HG03575 (cell line): ENCODE results near the gene ACSS1.

Experiments used
- ATAC-seq: cut with Tn5 transposase; IDR thresholded peaks from one replicate; pipeline ENCODE4 v1.9.1; 2021; ENCODE audit not compliant: unreplicated experiment, insufficient number of reproducible peaks, low FRiP score; ENCODE audit errors: extremely low read depth

ACSS1 gene

DNA sequence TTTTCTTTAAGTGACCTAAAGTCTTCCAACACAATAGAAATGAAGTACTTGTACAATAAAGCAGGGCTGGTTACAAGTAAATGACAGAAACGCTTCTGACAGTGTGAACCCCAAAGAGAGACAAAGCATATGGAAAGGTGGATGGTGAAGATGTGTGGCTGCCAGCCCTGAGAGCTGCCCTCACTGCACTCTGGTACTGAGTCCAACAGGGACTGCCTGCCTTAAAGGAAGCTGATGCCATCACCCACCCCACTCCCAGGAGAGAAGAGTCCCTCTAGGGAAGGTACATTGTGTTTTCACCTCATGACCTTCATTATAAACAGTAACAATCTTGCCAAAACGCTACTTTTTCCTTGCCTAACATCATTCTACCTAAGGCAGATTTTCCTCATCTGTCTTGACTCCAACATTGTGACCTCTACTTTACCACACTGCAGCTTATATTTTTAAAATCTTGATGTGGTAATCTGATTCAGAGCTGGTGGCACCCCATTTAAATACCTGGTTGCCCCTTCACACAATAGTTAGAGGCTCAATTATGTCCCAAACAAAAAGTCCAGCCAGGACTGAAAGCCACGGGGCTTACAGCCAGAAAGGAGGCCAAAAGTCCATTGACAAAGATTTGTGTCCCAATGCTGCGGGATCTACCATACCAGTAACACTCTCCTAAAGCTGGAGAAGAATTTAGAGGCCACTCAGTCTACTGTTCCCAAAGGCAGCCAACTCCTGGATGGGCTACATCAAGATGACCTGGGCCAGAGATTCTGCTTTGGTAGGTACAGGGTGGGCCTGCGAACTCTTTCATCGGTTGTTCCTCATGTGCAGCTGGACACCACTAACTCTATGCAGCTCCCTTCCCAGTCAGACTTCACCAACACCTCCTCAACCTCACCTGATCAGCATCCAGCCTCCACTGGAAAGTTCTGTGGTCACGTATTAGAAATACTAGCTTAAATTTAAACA lies 69.8 kb downstream of the ACSS1 start:
- ATAC-seq: no peak

DNA sequence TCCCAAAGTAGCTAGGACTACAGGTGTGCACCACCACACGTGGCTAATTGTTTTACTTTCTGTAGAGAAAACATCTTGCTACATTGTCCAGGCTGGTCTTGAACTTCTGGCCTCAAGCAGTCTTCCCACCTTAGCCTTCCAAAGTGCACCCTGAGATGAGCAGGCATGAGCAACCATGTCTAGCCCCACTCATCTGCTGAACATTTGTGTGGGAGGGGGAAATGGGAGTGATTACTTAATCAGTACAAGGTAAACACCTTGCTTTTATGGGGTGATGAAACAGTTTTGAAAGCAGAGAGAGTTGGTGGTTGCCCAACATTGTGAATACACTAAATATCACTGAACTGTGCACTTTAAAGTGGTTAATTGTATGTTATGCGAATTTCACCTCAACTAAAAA lies 70.7 kb downstream of the ACSS1 start:
- no peak for ATAC-seq

DNA sequence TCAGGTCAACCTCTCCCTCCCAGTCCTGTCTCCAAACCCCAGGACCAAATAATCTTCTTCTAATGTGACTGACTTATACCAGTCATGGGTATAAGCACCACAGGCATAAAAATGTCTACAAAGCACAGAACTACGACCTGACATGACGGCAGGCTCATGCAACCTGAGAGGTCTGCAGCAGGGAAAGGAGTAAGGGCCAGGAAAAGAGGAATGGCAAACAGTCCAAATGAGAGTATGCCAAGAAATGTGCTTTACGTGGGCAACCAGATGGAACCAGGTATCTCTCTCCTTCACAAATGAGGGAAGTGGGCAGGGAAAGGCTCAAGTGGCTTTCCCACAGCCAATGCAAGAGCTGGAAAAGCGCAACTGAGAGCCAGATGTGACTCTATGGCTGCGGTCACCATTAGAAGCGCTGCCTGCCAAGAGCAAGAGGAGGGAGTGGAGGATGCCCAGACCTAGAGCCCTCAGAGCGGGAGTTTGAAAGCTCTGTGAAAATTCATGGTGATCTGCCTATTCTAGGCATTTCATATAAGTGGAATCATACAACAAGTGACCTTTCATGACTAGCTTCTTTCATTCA lies 71.4 kb downstream of the ACSS1 start:
- ATAC-seq: no peak

DNA sequence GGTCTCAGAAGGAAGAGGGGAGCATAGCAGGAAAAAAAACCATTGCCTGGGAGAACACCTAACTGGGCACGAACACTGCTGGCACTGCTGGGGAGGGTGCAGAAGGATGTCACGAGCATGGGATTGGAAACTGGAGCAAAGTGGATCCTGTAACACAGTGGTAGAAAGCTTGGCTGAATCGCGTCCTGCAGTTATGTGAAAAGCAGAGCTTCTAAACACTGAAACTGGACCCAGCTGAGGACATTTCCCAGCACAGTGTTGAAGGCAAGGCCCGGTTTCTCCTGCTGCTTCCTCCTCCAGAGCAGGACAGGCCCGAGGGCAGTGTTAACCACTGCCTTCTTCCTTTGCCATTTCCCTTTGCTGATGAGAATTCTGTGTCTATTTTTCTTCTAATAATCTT lies 72.1 kb downstream of the ACSS1 start:
- ATAC-seq: no peak

GRCh38 chr20:24984961-24985640 lies 72.8 kb downstream of the ACSS1 start:
- no peak for ATAC-seq

- ATAC-seq: no peak
Observed at GRCh38 chr20:24983896-24984295, 74.0 kb downstream of the ACSS1 start.

DNA sequence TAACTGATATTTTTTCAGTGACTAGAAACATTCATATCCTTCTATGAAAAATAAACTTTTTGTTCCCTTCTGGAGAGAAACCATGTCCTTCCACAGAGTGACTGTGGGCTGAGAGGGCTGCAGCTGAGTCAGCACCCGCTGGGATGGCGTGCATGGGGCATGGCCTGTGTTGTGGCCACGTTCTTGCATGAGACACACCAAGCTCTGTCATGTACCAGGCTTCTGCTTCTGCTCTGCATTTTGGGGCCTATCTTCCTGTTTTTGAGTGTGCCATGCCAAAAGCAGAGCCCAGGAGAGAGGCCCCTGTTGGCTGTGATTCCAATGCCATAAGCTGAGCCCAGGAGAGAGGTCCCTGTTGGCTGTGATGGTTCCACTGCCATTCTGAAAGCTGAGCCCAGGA lies 76.1 kb downstream of the ACSS1 start:
- ATAC-seq: no peak

DNA sequence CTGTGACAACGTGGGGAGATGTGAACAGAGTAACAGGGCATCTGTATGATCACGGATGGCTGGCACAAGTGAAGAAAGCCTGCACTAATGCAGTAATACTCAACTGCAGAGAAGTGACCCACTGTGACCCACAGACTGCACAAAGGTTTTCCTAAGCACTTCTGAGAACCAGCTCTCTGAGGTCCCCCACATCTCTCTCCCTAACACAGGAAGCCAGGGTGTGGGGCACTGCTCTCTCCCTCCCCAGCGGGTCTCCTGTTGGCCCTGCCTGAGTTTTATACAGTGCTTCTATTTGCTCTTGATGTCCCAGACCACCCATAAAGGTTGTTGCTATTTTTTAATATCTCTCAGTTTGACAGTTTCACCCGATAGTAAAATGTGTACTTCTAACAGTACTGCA lies 76.7 kb downstream of the ACSS1 start:
- ATAC-seq: no peak

- no peak for ATAC-seq
Observed at GRCh38 chr20:24980291-24981053, 77.5 kb downstream of the ACSS1 start.

- no peak for ATAC-seq
Observed at GRCh38 chr20:24979036-24979960, 78.6 kb downstream of the ACSS1 start.

DNA sequence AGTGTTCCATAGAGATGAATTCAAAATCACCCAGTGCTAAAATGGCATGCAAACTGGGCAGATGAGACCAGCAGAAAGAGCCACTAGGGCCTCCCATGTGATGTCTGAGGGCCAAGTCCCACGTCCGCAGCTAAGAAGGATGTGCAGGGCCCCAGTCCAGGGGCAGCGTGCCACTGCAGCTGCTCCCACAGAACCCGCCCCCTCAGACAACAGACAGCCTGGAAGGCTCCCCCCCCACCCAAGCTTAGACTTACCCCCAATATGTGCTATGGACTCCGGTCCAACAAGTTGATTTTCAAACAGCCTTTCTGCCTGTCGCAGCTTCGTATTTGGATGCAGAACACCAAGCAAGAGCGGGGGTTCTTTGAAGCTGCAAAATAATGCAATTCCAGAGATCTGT lies 79.4 kb downstream of the ACSS1 start:
- no peak for ATAC-seq

DNA sequence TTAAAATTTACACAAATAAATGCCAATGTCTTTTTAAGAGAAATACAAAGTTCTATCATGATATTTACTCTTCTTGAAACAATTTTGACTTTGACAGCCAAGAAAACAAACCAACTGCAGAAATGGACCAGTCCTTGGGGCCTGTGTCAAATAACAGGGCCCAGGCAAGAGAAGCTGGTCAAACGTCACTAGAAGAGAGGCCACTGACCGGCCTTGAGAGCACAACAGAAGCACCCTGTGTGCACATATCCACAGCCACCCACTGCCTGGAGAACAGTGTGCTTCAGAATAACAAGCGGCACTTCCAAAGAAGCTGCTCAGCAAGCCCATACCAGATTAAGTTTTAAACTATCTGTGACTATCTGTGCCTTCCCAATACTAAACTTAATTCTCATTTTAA lies 80.1 kb downstream of the ACSS1 start:
- ATAC-seq: no peak

DNA sequence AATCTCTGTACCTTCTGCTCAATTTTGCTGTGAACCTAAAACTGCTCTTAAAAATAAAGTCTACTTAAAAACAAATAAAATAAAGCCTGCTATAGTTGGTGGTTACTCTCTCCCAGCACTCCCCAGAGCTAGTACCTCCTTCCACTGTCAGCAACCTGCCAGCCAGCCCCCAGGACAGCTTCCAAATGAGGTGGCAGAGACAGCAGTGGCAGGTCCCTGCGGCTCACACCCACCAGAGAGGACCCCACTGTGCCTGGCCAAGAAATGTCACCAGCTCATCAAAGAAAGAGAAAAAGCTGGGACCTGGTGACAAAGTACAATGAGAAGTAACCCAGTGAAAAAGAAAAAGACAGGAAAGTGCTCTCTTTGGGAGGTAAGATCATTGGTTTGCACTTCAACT lies 80.6 kb downstream of the ACSS1 start:
- no peak for ATAC-seq

DNA sequence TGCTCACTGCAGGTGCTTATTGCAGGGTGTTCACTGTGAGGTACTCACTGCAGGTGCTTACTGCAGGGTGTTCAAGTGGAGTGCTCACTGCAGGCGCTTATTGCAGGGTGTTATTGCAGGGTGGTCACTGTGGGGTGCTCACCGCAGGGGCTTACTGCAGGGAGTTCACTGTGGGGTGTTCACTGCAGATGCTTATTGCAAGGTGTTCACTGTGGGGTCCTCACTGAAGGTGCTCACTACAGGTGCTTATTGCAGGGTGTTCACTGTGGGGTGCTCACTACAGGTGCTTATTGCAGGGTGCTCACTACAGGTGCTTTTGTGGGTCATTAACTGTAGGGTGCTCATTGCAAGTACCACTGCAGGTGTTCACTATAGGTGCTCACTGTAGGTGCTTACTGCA lies 85.6 kb downstream of the ACSS1 start:
- ATAC-seq: no peak

DNA sequence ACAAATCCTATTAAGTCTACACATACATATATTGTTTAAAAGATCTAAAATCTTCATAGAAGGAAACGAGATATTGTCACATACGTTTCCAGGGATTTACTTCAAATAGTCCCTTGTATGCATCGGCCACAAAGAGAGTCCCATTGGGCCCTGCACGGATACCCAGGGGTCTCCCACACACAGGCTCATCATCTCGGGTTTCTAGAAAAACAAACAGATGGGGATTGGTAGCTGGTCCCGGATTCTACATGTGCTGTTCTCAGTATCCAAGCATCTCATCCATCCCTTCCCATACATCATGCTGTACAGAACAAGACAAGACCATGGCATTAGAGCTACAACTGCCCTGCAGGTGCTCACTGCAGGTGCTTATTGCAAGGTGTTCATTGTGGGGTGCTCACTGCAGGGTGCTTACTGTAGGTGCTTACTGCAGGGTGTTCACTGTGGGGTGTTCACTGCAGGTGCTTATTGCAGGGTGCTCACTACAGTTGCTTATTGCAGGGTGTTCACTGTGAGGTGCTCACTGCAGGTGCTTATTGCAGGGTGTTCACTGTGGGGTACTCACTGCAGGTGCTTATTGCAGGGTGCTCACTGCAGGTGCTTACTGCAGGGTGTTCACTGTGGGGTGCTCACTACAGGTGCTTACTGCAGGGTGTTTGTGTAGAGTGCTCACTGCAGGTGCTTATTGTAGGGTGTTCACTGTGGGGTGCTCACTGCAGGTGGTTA lies 86.4 kb downstream of the ACSS1 start:
- no peak for ATAC-seq

GRCh38 chr20:24970754-24971153 lies 87.2 kb downstream of the ACSS1 start:
- no peak for ATAC-seq

DNA sequence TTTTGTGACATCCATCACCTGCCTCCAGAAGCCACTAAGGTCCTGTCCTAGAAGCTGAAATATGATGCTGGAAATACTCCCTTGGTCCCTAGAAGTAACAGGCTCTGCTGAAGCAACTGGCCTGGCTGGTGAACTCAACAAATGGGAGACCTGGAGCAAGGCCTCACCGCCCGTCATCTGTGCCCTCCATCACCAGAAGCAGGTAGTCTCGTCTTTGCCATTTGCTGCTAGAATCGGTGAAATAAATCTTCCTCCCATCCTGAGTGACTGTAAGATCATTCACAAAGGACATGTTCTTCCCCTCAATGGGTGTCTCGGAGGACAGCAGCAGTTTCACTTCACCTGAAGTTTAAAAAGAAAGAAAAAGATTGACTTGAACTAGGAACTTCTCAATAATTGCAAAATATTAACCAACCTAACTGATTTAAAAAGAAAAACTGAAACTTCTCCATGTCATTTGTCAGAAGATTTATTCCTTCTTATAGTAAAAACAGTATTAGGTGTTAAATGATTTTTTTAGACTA lies 87.8 kb downstream of the ACSS1 start:
- no peak for ATAC-seq
